A375 (cell line): ENCODE data around the gene NDUFS4. TPM values are rescaled to one million over a fixed set of nuclear protein-coding genes. Genes with fewer than 3 reads are reported as not detected.

Experiments used
- total RNA-seq: library from RNA; depleted of rRNA; stranded (reverse); fragments of >200 nt; shearing (Covaris generic); gene quantifications from 2 replicates; pipeline ENCODE4 v1.2.3, GENCODE V29; 2014; rRNA removed

The NDUFS4 gene
- 120 and 124 TPM in 2 replicates for total RNA-seq

GRCh38 chr5:53560506-53561191, at the start of gene NDUFS4:
Gene NDUFS4 (plus strand): TSS chr5:53560639. CDS start chr5:53560663, 24 bp downstream.

Other genes with a start within 250 kb of the NDUFS4 start
- 185 and 194 TPM in 2 replicates for gene FST, start 80.0 kb upstream of the NDUFS4 start, total RNA-seq